H9 (cell line): ENCODE measurements around the gene CDSN. TPM values are rescaled to one million over a fixed set of nuclear protein-coding genes. Genes with fewer than 3 reads are reported as not detected.
A peak's percentile ranks its signal among the peaks of the same experiment; 100 is the strongest.

ENCODE experiments used
- DNase-seq: peaks from one replicate; pipeline ENCODE4 v3.0.0-alpha.2; 2017
- H2AFZ ChIP-seq: one replicate; pipeline ENCODE4 v1.6.1; 2013; ENCODE audit warnings: mild to moderate bottlenecking, low read length, control low read depth, moderate library complexity
- H2AK5ac ChIP-seq: 2 replicates; pipeline ENCODE4 v1.6.1; 2013; ENCODE audit warnings: low read length, control low read depth, mixed read lengths; ENCODE audit not compliant: insufficient read length
- H2BK120ac ChIP-seq: one replicate; pipeline ENCODE4 v1.6.1; 2013; ENCODE audit warnings: low read depth, mild to moderate bottlenecking, low read length, control low read depth, inconsistent platforms; ENCODE audit not compliant: poor library complexity, severe bottlenecking
- H2BK12ac ChIP-seq: 2 replicates; pipeline ENCODE4 v1.6.1; 2013; ENCODE audit warnings: low read length, control low read depth, mixed read lengths, low read depth; ENCODE audit not compliant: insufficient read length
- H2BK15ac ChIP-seq: 2 replicates; pipeline ENCODE4 v1.6.1; 2013; ENCODE audit warnings: low read depth, low read length, control low read depth
- H2BK20ac ChIP-seq: one replicate; pipeline ENCODE4 v1.6.1; 2013; ENCODE audit warnings: low read depth, mild to moderate bottlenecking, low read length, control low read depth, inconsistent platforms; ENCODE audit not compliant: poor library complexity, severe bottlenecking
- H2BK5ac ChIP-seq: 2 replicates; pipeline ENCODE4 v1.6.1; 2013; ENCODE audit warnings: low read length, control low read depth, mixed read lengths; ENCODE audit not compliant: insufficient read length
- H3K14ac ChIP-seq: 2 replicates; pipeline ENCODE4 v1.6.1; 2013; ENCODE audit warnings: low read length, control low read depth; ENCODE audit not compliant: insufficient read depth
- H3K18ac ChIP-seq: 2 replicates; pipeline ENCODE4 v1.6.1; 2013; ENCODE audit warnings: low read depth, mild to moderate bottlenecking, mixed read lengths, low read length, control low read depth; ENCODE audit not compliant: insufficient read length
- H3K23ac ChIP-seq: 2 replicates; pipeline ENCODE4 v1.6.1; 2013; ENCODE audit warnings: low read length, control low read depth, mixed read lengths, low read depth; ENCODE audit not compliant: insufficient read length
- H3K23me2 ChIP-seq: 2 replicates; pipeline ENCODE4 v1.6.1; 2013; ENCODE audit warnings: low read depth, mild to moderate bottlenecking, mixed read lengths, low read length, control low read depth; ENCODE audit not compliant: insufficient read length, poor library complexity, severe bottlenecking
- H3K27ac ChIP-seq: 2 replicates; pipeline ENCODE4 v1.5.1; 2013; ENCODE audit warnings: low read length, control low read depth, mixed read lengths, low read depth; ENCODE audit not compliant: insufficient read length
- H3K27me3 ChIP-seq: 2 replicates; pipeline ENCODE4 v1.6.1; 2013; ENCODE audit warnings: low read length, control low read depth, inconsistent platforms; ENCODE audit not compliant: insufficient read depth
- H3K4ac ChIP-seq: 2 replicates; pipeline ENCODE4 v1.6.1; 2013; ENCODE audit warnings: low read depth, mild to moderate bottlenecking, control low read depth, inconsistent platforms, low read length, moderate library complexity
- H3K4me1 ChIP-seq: 2 replicates; pipeline ENCODE4 v1.6.1; 2013; ENCODE audit warnings: low read length, control low read depth, inconsistent platforms; ENCODE audit not compliant: insufficient read depth
- H3K4me2 ChIP-seq: 2 replicates; pipeline ENCODE4 v1.6.1; 2013; ENCODE audit warnings: low read length, control low read depth, mixed read lengths; ENCODE audit not compliant: insufficient read length, insufficient read depth
- H3K56ac ChIP-seq: 2 replicates; pipeline ENCODE4 v1.6.1; 2013; ENCODE audit warnings: low read depth, mild to moderate bottlenecking, mixed read lengths, low read length, control low read depth; ENCODE audit not compliant: insufficient read length
- H3K79me1 ChIP-seq: 2 replicates; pipeline ENCODE4 v1.6.1; 2013; ENCODE audit warnings: low read depth, mild to moderate bottlenecking, moderate library complexity, low read length, control low read depth, inconsistent platforms; ENCODE audit not compliant: insufficient read depth, poor library complexity, severe bottlenecking
- H3K79me2 ChIP-seq: 2 replicates; pipeline ENCODE4 v1.6.1; 2013; ENCODE audit warnings: low read length, control low read depth, inconsistent platforms; ENCODE audit not compliant: insufficient read depth
- H3K9ac ChIP-seq: 2 replicates; pipeline ENCODE4 v1.6.1; 2013; ENCODE audit warnings: low read length, control low read depth, mixed read lengths; ENCODE audit not compliant: insufficient read length; ENCODE audit errors: extremely low read depth
- H3K9me3 ChIP-seq: one replicate; pipeline ENCODE4 v1.6.1; 2013; ENCODE audit warnings: low read depth, low read length, inconsistent platforms; ENCODE audit not compliant: control insufficient read depth
- H3T11ph ChIP-seq: one replicate; pipeline ENCODE4 v1.6.1; 2013; ENCODE audit warnings: mild to moderate bottlenecking, low read length, control low read depth, inconsistent platforms
- H4K20me1 ChIP-seq: one replicate; pipeline ENCODE4 v1.6.1; 2013; ENCODE audit not compliant: control insufficient read depth, insufficient read length, insufficient read depth
- H4K5ac ChIP-seq: 2 replicates; pipeline ENCODE4 v1.6.1; 2013; ENCODE audit warnings: low read depth, mild to moderate bottlenecking, mixed read lengths, low read length, control low read depth; ENCODE audit not compliant: insufficient read length
- H4K8ac ChIP-seq: replicated peaks from 2 replicates; pipeline ENCODE4 v1.6.1; 2013; ENCODE audit warnings: low read length, control low read depth, mixed read lengths, low read depth; ENCODE audit not compliant: insufficient read length
- H4K91ac ChIP-seq: 2 replicates; pipeline ENCODE4 v1.6.1; 2013; ENCODE audit warnings: low read depth, mild to moderate bottlenecking, moderate library complexity, mixed read lengths, low read length, control low read depth; ENCODE audit not compliant: insufficient read length
- H3K27ac Mint-ChIP-seq, 3 experiments: 2 replicates in 2 of 3; 3 replicates in 1 of 3; pipeline ENCODE4 v1.8.0; 2020 to 2021; ENCODE audit warnings: mixed read lengths in 3 of 3, mild to moderate bottlenecking in 1 of 3, moderate library complexity in 1 of 3
- H3K27me3 Mint-ChIP-seq: 2 replicates; pipeline ENCODE4 v1.8.0; 2021; ENCODE audit warnings: low read depth, mild to moderate bottlenecking, moderate library complexity, mixed read lengths
- H3K36me3 Mint-ChIP-seq, 3 experiments: 2 replicates in 2 of 3; 3 replicates in 1 of 3; pipeline ENCODE4 v1.8.0; 2020 to 2021; ENCODE audit warnings: low read depth in 3 of 3, mixed read lengths in 3 of 3; ENCODE audit not compliant: insufficient read depth in 1 of 3
- H3K4me1 Mint-ChIP-seq, 2 experiments: 2 replicates each; pipeline ENCODE4 v1.8.0; 2020; ENCODE audit warnings: mixed read lengths in 2 of 2
- H3K4me3 Mint-ChIP-seq, 2 experiments: 2 replicates in 1 of 2; 3 replicates in 1 of 2; pipeline ENCODE4 v1.8.0; 2020 to 2021; ENCODE audit warnings: mild to moderate bottlenecking in 2 of 2, mixed read lengths in 2 of 2, moderate library complexity in 1 of 2
- H3K9me3 Mint-ChIP-seq, 2 experiments: 2 replicates in 1 of 2; 3 replicates in 1 of 2; pipeline ENCODE4 v1.8.0; 2020; ENCODE audit warnings: mild to moderate bottlenecking in 2 of 2, mixed read lengths in 2 of 2, moderate library complexity in 1 of 2
- WGBS: extraction: QIAGEN DNeasy Blood & Tissue Kit; methylation state at CpG from one replicate; pipeline ENCODE4 v1.1.7; 2013; ENCODE audit warnings: missing lambda C conversion rate, low lambda C conversion rate, mixed read lengths; ENCODE audit not compliant: insufficient read length; ENCODE audit errors: extremely low coverage; 5-methylcytosine and 5-hydroxymethylcytosine counted together
- total RNA-seq: library from RNA; stranded (reverse); gene quantifications from 2 replicates; pipeline ENCODE4 v1.2.1, GENCODE V29; 2021
- TF ChIP-seq, protein P1 (sequence below): fragments of 200-600 bp; sonication (generic); conservative IDR thresholded peaks from 3 replicates; pipeline ENCODE4 v1.8.0; 2021; ENCODE audit warnings: antibody characterized with exemption, mild to moderate bottlenecking

CDSN gene
- total RNA-seq, 1 experiment from 2014 or later, result not detected

DNA sequence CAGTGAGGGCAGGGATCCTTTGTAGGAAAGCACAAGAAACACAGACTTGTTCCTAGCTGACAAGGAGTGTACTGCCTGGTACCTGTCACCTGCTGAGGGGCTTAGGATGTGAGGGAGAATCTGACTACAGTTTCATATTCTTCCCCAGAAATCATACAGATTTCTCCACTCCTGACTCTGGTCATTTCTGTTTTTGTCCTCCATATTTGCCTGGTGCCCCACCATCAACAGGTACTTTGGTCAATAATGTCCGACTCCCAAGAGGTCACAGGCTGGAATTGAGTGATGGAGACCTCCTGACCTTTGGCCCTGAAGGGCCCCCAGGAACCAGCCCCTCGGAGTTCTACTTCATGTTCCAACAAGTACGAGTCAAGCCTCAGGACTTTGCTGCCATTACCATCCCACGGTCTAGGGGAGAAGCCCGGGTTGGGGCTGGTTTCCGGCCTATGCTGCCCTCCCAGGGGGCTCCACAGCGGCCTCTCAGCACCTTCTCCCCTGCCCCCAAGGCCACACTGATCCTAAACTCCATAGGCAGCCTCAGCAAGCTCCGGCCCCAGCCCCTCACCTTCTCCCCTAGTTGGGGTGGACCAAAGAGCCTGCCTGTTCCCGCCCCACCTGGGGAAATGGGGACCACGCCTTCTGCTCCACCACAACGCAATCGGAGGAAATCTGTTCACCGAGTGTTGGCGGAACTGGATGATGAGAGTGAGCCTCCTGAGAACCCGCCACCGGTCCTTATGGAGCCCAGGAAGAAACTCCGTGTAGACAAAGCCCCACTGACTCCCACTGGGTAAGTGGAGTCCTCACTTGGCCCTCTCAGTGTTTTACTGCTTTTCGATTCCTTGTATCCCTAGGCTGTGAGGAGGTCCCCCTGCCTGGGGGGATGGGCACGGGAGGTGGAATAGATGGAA, 41.2 kb upstream of the CDSN start:
- WGBS, result no CpG with 5 or more reads among the region's 19 CpGs
- H3K27ac Mint-ChIP-seq, result peak overlapping the region in 2 of 3 experiments; percentile 36 to 88; a peak in 3 of 7 replicates

More for the DNA sequence above, 41.2 kb upstream of the CDSN start:
- no peak overlapping the region for H3K9ac ChIP-seq
- no peak overlapping the region for H3K56ac ChIP-seq
- no peak overlapping the region for H3K4me2 ChIP-seq
- no peaks in the 10 kb centered on the region for H3K9me3 ChIP-seq
- Mint-ChIP-seq H3K4me1 (peaks cover 53 to 64% of the 10 kb centered on the region in 2 experiments), H3K4me3 (no peak overlapping the region), H3K27me3 (peaks cover 2% of the 10 kb centered on the region; the same call in 1 of the 2 replicates), H3K36me3 (peaks cover 31 to 58% (median 57%) of the 10 kb centered on the region in 3 experiments; a peak in 6 of 7 replicates), H3K9me3 (no peaks in the 10 kb centered on the region)
- no peak overlapping the region for H2BK12ac ChIP-seq
- no peaks in the 10 kb centered on the region for H4K20me1 ChIP-seq
- H3K79me1 ChIP-seq, result no peaks in the 10 kb centered on the region
- peaks cover 2% of the 10 kb centered on the region; the same call in 1 of the 2 replicates for H3K79me2 ChIP-seq
- H2BK5ac ChIP-seq, result no peak overlapping the region
- no peak for DNase-seq
- H2BK20ac ChIP-seq, result no peak overlapping the region
- H3K4ac ChIP-seq, result no peak overlapping the region
- no peak overlapping the region for H3K18ac ChIP-seq
- no peaks in the 10 kb centered on the region for H3K27me3 ChIP-seq
- no peak overlapping the region for H3K27ac ChIP-seq
- no peak overlapping the region for H2AFZ ChIP-seq
- no peak overlapping the region for H4K91ac ChIP-seq
- peaks cover 13% of the 10 kb centered on the region; the same call in 1 of the 2 replicates for H3K4me1 ChIP-seq
- H3K23me2 ChIP-seq, result peaks cover 14% of the 10 kb centered on the region
- no peak overlapping the region for H3T11ph ChIP-seq
- H2BK120ac ChIP-seq, result no peak overlapping the region
- no peak overlapping the region for H2BK15ac ChIP-seq
- H3K14ac ChIP-seq, result no peak overlapping the region
- TF ChIP-seq, protein P1, sequence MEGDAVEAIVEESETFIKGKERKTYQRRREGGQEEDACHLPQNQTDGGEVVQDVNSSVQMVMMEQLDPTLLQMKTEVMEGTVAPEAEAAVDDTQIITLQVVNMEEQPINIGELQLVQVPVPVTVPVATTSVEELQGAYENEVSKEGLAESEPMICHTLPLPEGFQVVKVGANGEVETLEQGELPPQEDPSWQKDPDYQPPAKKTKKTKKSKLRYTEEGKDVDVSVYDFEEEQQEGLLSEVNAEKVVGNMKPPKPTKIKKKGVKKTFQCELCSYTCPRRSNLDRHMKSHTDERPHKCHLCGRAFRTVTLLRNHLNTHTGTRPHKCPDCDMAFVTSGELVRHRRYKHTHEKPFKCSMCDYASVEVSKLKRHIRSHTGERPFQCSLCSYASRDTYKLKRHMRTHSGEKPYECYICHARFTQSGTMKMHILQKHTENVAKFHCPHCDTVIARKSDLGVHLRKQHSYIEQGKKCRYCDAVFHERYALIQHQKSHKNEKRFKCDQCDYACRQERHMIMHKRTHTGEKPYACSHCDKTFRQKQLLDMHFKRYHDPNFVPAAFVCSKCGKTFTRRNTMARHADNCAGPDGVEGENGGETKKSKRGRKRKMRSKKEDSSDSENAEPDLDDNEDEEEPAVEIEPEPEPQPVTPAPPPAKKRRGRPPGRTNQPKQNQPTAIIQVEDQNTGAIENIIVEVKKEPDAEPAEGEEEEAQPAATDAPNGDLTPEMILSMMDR, result no peak
- no peak overlapping the region for H3K23ac ChIP-seq
- no peak overlapping the region for H4K8ac ChIP-seq
- H2AK5ac ChIP-seq, result no peak overlapping the region
- no peak overlapping the region for H4K5ac ChIP-seq
